Neural cell (in vitro differentiated cells): ENCODE measurements around the gene MOB2. TPM values are rescaled to one million over a fixed set of nuclear protein-coding genes. Genes with fewer than 3 reads are reported as not detected.

Experiments
- H2AFZ ChIP-seq: fragments of 200-600, 300-800 bp; sonication (generic), shearing (Covaris generic); 2 replicates; pipeline ENCODE4 v1.6.0; 2014; ENCODE audit warnings: low read depth, mild to moderate bottlenecking, antibody characterized with exemption, low read length, moderate library complexity
- H3F3A ChIP-seq: fragments of 200-600 bp; shearing (Covaris generic); 2 replicates; pipeline ENCODE4 v1.6.1; 2016; ENCODE audit warnings: mild to moderate bottlenecking, moderate library complexity, mixed read lengths, antibody characterized with exemption, low read length; ENCODE audit not compliant: insufficient read depth, poor library complexity, severe bottlenecking
- H3K27ac ChIP-seq: fragments of 200-600, 300-800 bp; sonication (generic), shearing (Covaris generic); 2 replicates; pipeline ENCODE4 v1.5.1; 2014; ENCODE audit warnings: mild to moderate bottlenecking, low read length, moderate library complexity
- H3K27me3 ChIP-seq: fragments of 300-800, 200-600 bp; sonication (generic), shearing (Covaris generic); 2 replicates; pipeline ENCODE4 v1.6.0; 2014; ENCODE audit warnings: mild to moderate bottlenecking, low read depth, low read length, moderate library complexity; ENCODE audit not compliant: insufficient read depth
- H3K36me3 ChIP-seq: fragments of 300-800, 200-600 bp; sonication (generic), shearing (Covaris generic); 2 replicates; pipeline ENCODE4 v1.5.1; 2014; ENCODE audit warnings: mild to moderate bottlenecking, antibody characterized with exemption, low read length, moderate library complexity; ENCODE audit not compliant: insufficient read depth
- H3K4me2 ChIP-seq: fragments of 300-800, 200-600 bp; sonication (generic), shearing (Covaris generic); 2 replicates; pipeline ENCODE4 v1.6.0; 2014; ENCODE audit warnings: mild to moderate bottlenecking, low read length
- H3K4me3 ChIP-seq: fragments of 300-800, 200-600 bp; sonication (generic), shearing (Covaris generic); 2 replicates; pipeline ENCODE4 v1.5.1; 2014; ENCODE audit warnings: mild to moderate bottlenecking, low read length, moderate library complexity
- H3K79me2 ChIP-seq: fragments of 200-600 bp; shearing (Covaris generic); replicated peaks from 2 replicates; pipeline ENCODE4 v1.6.0; 2014; ENCODE audit warnings: mild to moderate bottlenecking, low read length, moderate library complexity; ENCODE audit not compliant: insufficient read depth
- H3K9ac ChIP-seq: fragments of 300-800, 200-600 bp; sonication (generic), shearing (Covaris generic); 2 replicates; pipeline ENCODE4 v1.6.1; 2016; ENCODE audit warnings: mild to moderate bottlenecking, low read length, mixed read lengths
- H3K9me2 ChIP-seq: fragments of 200-600 bp; shearing (Covaris generic); 2 replicates; pipeline ENCODE4 v1.6.1; 2016; ENCODE audit warnings: mild to moderate bottlenecking, low read length, mixed read lengths; ENCODE audit not compliant: insufficient read depth
- H3K9me3 ChIP-seq: fragments of 200-600, 300-800 bp; sonication (generic), shearing (Covaris generic); 2 replicates; pipeline ENCODE4 v1.6.1; 2016; ENCODE audit warnings: mild to moderate bottlenecking, mixed run types, low read length, moderate library complexity, mixed read lengths
- H4K20me1 ChIP-seq: fragments of 200-600 bp; shearing (Covaris generic); 2 replicates; pipeline ENCODE4 v1.6.1; 2016; ENCODE audit warnings: mild to moderate bottlenecking, mixed run types; ENCODE audit not compliant: insufficient read depth
- EP300 ChIP-seq: fragments of 450-650 bp; conservative IDR thresholded peaks from 2 replicates; pipeline ENCODE4 v1.6.1; 2014; ENCODE audit warnings: antibody characterized with exemption, mild to moderate bottlenecking, moderate library complexity; ENCODE audit not compliant: poor library complexity, severe bottlenecking
- EZH2 ChIP-seq: fragments of 200-600, 300-800 bp; shearing (Covaris generic), sonication (generic); IDR thresholded peaks from 2 replicates; pipeline ENCODE4 v1.6.1; 2014; ENCODE audit warnings: antibody characterized with exemption, low read length, borderline replicate concordance, mild to moderate bottlenecking; ENCODE audit not compliant: insufficient read depth, poor library complexity, severe bottlenecking
- MXI1 ChIP-seq: fragments of 450-650 bp; conservative IDR thresholded peaks from 2 replicates; pipeline ENCODE4 v1.6.1; 2014; ENCODE audit warnings: antibody characterized with exemption, mild to moderate bottlenecking; ENCODE audit not compliant: poor library complexity, severe bottlenecking
- POLR2AphosphoS5 ChIP-seq: IDR thresholded peaks from 2 replicates; pipeline ENCODE4 v1.6.1; 2012
- RAD21 ChIP-seq: fragments of 450-650 bp; conservative IDR thresholded peaks from 2 replicates; pipeline ENCODE4 v1.6.1; 2014; ENCODE audit warnings: antibody characterized with exemption, mild to moderate bottlenecking, moderate library complexity
- SMC3 ChIP-seq: fragments of 450-650 bp; conservative IDR thresholded peaks from 2 replicates; pipeline ENCODE4 v1.6.1; 2014; ENCODE audit warnings: antibody characterized with exemption, mild to moderate bottlenecking, moderate library complexity; ENCODE audit not compliant: poor library complexity
- TAF1 ChIP-seq: IDR thresholded peaks from 2 replicates; pipeline ENCODE4 v1.6.1; 2012; ENCODE audit warnings: low read depth
- polyA plus RNA-seq: library from polyadenylated mRNA; depleted of rRNA; stranded (reverse); fragments of >200 nt; gene quantifications from 2 replicates; pipeline ENCODE4 v1.2.3, GENCODE V29; 2014
- TF ChIP-seq, protein P1 (sequence below): fragments of 450-650 bp; IDR thresholded peaks from 2 replicates; pipeline ENCODE4 v1.5.1; 2014; ENCODE audit warnings: antibody characterized with exemption, mild to moderate bottlenecking, moderate library complexity; ENCODE audit not compliant: poor library complexity, severe bottlenecking
- TF ChIP-seq, protein P2 (sequence below): IDR thresholded peaks from 2 replicates; pipeline ENCODE4 v1.6.1; 2012; ENCODE audit warnings: borderline replicate concordance

MOB2 gene
- polyA plus RNA-seq, 1 donor from 2014 or later = 33.2 TPM

DNA sequence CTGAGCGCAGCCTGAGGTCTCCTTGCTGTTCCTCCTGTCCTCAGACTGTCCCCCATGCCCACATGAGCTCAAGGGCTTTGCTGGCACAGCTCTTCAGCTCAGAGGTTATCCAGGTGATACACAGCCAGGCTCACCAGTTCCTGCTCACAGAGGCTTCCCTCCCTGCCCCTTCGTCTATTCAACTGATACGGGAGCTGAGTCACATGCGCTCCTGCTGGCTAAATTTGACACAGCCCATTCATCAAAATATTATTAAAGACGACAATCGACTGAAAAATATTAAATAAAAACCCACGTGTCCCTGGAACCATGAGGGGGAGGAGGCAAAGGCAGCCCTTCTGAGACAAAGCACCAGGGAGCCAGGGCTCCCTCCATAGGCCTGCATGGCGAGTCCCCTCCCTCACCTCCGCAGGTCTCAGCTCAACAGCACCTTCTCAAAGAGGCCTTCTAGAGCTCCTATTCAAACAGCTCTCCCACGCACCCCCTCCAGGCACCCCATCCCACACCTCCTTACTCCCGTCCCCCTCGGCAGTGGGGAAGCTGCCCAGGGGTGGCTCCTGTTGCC lies 45.0 kb upstream of the MOB2 start:
- Histone ChIP-seq H3K9me2 (no peaks in the 10 kb centered on the region), H3K9me3 (no peaks in the 10 kb centered on the region), H2AFZ (no peak overlapping the region), H3F3A (no peaks in the 10 kb centered on the region), H3K4me2 (no peak overlapping the region), H3K9ac (no peak overlapping the region), H3K27ac (no peak overlapping the region), H4K20me1 (no peaks in the 10 kb centered on the region), H3K36me3 (no peaks in the 10 kb centered on the region), H3K4me3 (no peak overlapping the region), H3K79me2 (no peaks in the 10 kb centered on the region), H3K27me3 (no peaks in the 10 kb centered on the region)
- no peak for TF ChIP-seq MXI1

DNA sequence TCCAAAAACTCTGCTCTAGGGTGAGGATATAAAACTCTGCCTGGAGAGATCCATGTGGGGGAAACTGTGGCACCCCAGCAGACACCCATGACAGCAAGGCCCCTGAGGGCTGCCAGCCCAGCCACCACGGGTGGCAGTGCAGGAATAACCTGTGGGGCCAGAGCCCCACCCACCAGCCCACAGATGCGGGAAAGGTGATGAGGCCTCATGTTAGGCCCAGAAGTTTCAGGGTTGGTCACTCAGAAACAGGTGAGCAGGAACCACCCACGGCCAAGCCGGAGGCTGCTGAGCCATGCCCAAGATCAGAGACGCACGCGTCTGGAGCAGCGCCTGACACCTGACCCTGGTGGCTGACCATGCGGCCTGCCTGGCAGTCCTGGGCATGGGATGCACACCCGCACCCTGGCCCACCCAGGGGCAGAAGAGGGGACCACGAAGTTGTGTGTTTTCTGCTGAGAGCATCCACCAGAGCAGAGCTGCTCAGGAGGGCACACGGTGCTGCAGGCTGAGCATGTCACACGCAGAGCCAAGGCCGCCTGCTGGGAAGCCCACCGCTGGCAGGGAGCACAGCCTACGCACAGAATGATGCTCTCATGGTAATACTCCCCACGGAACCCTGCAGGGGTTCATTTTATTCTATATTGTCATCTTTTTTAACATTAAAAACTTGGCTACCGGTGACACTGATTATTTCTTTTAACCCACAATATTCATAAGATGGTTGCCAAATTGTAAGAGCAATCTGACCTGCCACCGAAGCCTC lies 44.3 kb upstream of the MOB2 start:
- Histone ChIP-seq H2AFZ (no peak overlapping the region), H3K4me2 (no peak overlapping the region), H3K36me3 (no peaks in the 10 kb centered on the region), H3K4me3 (no peak overlapping the region), H3K27me3 (no peaks in the 10 kb centered on the region), H3F3A (no peaks in the 10 kb centered on the region), H3K9me3 (no peaks in the 10 kb centered on the region), H3K9me2 (no peaks in the 10 kb centered on the region), H3K79me2 (no peaks in the 10 kb centered on the region), H3K9ac (no peak overlapping the region), H4K20me1 (no peaks in the 10 kb centered on the region), H3K27ac (no peak overlapping the region)
- no peak for TF ChIP-seq POLR2AphosphoS5
- no peak for TF ChIP-seq TAF1
- no peak for TF ChIP-seq SMC3
- no peak for TF ChIP-seq EZH2
- TF ChIP-seq MXI1 = no peak
- no peak for TF ChIP-seq EP300
- TF ChIP-seq, protein P1, sequence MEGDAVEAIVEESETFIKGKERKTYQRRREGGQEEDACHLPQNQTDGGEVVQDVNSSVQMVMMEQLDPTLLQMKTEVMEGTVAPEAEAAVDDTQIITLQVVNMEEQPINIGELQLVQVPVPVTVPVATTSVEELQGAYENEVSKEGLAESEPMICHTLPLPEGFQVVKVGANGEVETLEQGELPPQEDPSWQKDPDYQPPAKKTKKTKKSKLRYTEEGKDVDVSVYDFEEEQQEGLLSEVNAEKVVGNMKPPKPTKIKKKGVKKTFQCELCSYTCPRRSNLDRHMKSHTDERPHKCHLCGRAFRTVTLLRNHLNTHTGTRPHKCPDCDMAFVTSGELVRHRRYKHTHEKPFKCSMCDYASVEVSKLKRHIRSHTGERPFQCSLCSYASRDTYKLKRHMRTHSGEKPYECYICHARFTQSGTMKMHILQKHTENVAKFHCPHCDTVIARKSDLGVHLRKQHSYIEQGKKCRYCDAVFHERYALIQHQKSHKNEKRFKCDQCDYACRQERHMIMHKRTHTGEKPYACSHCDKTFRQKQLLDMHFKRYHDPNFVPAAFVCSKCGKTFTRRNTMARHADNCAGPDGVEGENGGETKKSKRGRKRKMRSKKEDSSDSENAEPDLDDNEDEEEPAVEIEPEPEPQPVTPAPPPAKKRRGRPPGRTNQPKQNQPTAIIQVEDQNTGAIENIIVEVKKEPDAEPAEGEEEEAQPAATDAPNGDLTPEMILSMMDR = no peak
- TF ChIP-seq, protein P2, sequence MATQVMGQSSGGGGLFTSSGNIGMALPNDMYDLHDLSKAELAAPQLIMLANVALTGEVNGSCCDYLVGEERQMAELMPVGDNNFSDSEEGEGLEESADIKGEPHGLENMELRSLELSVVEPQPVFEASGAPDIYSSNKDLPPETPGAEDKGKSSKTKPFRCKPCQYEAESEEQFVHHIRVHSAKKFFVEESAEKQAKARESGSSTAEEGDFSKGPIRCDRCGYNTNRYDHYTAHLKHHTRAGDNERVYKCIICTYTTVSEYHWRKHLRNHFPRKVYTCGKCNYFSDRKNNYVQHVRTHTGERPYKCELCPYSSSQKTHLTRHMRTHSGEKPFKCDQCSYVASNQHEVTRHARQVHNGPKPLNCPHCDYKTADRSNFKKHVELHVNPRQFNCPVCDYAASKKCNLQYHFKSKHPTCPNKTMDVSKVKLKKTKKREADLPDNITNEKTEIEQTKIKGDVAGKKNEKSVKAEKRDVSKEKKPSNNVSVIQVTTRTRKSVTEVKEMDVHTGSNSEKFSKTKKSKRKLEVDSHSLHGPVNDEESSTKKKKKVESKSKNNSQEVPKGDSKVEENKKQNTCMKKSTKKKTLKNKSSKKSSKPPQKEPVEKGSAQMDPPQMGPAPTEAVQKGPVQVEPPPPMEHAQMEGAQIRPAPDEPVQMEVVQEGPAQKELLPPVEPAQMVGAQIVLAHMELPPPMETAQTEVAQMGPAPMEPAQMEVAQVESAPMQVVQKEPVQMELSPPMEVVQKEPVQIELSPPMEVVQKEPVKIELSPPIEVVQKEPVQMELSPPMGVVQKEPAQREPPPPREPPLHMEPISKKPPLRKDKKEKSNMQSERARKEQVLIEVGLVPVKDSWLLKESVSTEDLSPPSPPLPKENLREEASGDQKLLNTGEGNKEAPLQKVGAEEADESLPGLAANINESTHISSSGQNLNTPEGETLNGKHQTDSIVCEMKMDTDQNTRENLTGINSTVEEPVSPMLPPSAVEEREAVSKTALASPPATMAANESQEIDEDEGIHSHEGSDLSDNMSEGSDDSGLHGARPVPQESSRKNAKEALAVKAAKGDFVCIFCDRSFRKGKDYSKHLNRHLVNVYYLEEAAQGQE = no peak
- TF ChIP-seq RAD21 = no peak
